ENCODE results near the gene USP9Y.

- TF ChIP-seq EZH2 (IDR thresholded peaks at IDR 0.05; ENCODE audit: insufficient read depth, poor library complexity, severe bottlenecking) (no peak), EZH2phosphoT487 (IDR thresholded peaks at IDR 0.05; ENCODE audit: insufficient read depth, low read depth) (no peak)
Measured at GRCh38 chrY:12793999-12794398, 93.0 kb downstream of the USP9Y start.
